Measurements from ENCODE around the gene TRMT13.
"Not testable (repeated sequence)": the region's sequence is repeated elsewhere in the genome, so short reads cannot be mapped to it uniquely, and the experiment has no call there.

TRMT13 gene

GRCh38 chr1:100164216-100164615 lies 31.3 kb downstream of the TRMT13 start:
- no peak for DNase-seq

- no peak for DNase-seq
Measured at GRCh38 chr1:100164702-100165101, 31.7 kb downstream of the TRMT13 start.

GRCh38 chr1:100168051-100168450 lies 35.1 kb downstream of the TRMT13 start:
- no peak for DNase-seq

GRCh38 chr1:100177295-100178041 lies 44.5 kb downstream of the TRMT13 start:
- DNase-seq: no peak

GRCh38 chr1:100178091-100178490 lies 45.1 kb downstream of the TRMT13 start, which contains the start of gene LRRC39:
TSS of gene LRRC39 (minus strand) at chr1:100178256. CDS start at chr1:100168516, 9,740 bp downstream.
- no peak for DNase-seq

- no peak for DNase-seq
Measured at GRCh38 chr1:100183370-100183769, 50.4 kb downstream of the TRMT13 start.

- no peak for DNase-seq
Measured at GRCh38 chr1:100184536-100184935, 51.6 kb downstream of the TRMT13 start.

GRCh38 chr1:100187912-100188311 lies 54.9 kb downstream of the TRMT13 start:
- no peak for DNase-seq

- no peak for DNase-seq
Measured at GRCh38 chr1:100188617-100189016, 55.7 kb downstream of the TRMT13 start.

- DNase-seq: no peak
Measured at GRCh38 chr1:100198596-100198995, 65.6 kb downstream of the TRMT13 start.

GRCh38 chr1:100200060-100200459 lies 67.1 kb downstream of the TRMT13 start:
- DNase-seq: not testable (repeated sequence)
